NOMO-1 treated with DMSO at 0.1 percent for 48 hours (cell line): Measurements from ENCODE around the gene NEU2.
"Not testable (repeated sequence)": the region's sequence is repeated elsewhere in the genome, so short reads cannot be mapped to it uniquely, and the experiment has no call there.

ENCODE experiments used
- DNase-seq: peaks from one replicate; lab custom pipeline; 2025; ENCODE audit not compliant: unreplicated experiment; lab: John Stamatoyannopoulos, UW

Gene NEU2

GRCh38 chr2:233010569-233011267 is 21.8 kb upstream of the NEU2 start:
- DNase-seq: no peak

GRCh38 chr2:233011268-233011650 is 21.2 kb upstream of the NEU2 start:
- DNase-seq: no peak

- no peak for DNase-seq
These were observed 20.8 kb upstream of the NEU2 start for GRCh38 chr2:233011702-233012131.

- no peak for DNase-seq
These were observed 20.0 kb upstream of the NEU2 start for GRCh38 chr2:233012301-233012971.

- DNase-seq: no peak
These were observed 19.4 kb upstream of the NEU2 start, which contains the start of gene NGEF for GRCh38 chr2:233013027-233013461. NGEF (minus strand) TSS chr2:233013256; CDS start chr2:232974890, 38,366 bp downstream.

GRCh38 chr2:233013650-233014049 is 18.8 kb upstream of the NEU2 start:
- no peak for DNase-seq

- DNase-seq: no peak
These were observed 17.3 kb upstream of the NEU2 start for GRCh38 chr2:233015019-233015645.

- no peak for DNase-seq
These were observed 14.5 kb upstream of the NEU2 start for GRCh38 chr2:233017947-233018346.

GRCh38 chr2:233019610-233020009 is 12.9 kb upstream of the NEU2 start:
- DNase-seq: not testable (repeated sequence)

GRCh38 chr2:233020454-233020853 is 12.0 kb upstream of the NEU2 start:
- DNase-seq: no peak

- no peak for DNase-seq
These were observed 10.7 kb upstream of the NEU2 start for GRCh38 chr2:233021771-233022170.

- no peak for DNase-seq
These were observed 9.9 kb upstream of the NEU2 start for GRCh38 chr2:233022561-233022960.

GRCh38 chr2:233023007-233023760 is 9.3 kb upstream of the NEU2 start:
- DNase-seq: no peak

GRCh38 chr2:233023761-233024410 is 8.6 kb upstream of the NEU2 start:
- DNase-seq: no peak

GRCh38 chr2:233025706-233026105 is 6.8 kb upstream of the NEU2 start:
- no peak for DNase-seq

- DNase-seq: no peak
These were observed 6.2 kb upstream of the NEU2 start for GRCh38 chr2:233026198-233026813.

- no peak for DNase-seq
These were observed 3.2 kb upstream of the NEU2 start for GRCh38 chr2:233029321-233029720.

- DNase-seq: no peak
These were observed 644 bp upstream of the NEU2 start for GRCh38 chr2:233031556-233032500.

- DNase-seq: no peak
These were observed 1.2 kb downstream of the NEU2 start for GRCh38 chr2:233033672-233034071.
